Natural killer cell (primary cell): ENCODE measurements around the gene CACUL1. TPM values are rescaled to one million over a fixed set of nuclear protein-coding genes. Genes with fewer than 3 reads are reported as not detected.

Experiments used
- ATAC-seq, 3 donors: fragments of 150-1000 bp in 2 of 3; fragments of 200-7000 bp in 1 of 3; cut with Tn5 transposase; 1 replicate in 1 of 3; 2 replicates in 2 of 3; pipeline ENCODE4 v1.10.0; 2021; ENCODE audit warnings: mild to moderate bottlenecking in 2 of 3, moderate library complexity in 2 of 3
- DNase-seq, 2 donors: peaks; one replicate each; pipeline versions ENCODE4 v3.0.0 to v3.0.0-alpha.2; 2013 to 2021; ENCODE audit warnings: mixed read lengths in 1 of 2
- H3K27ac ChIP-seq: one replicate; pipeline ENCODE4 v1.5.1; 2013; ENCODE audit warnings: mild to moderate bottlenecking, low read length
- H3K27me3 ChIP-seq: one replicate; pipeline ENCODE4 v1.6.1; 2013; ENCODE audit warnings: low read length; ENCODE audit not compliant: control insufficient read depth, insufficient read depth
- H3K36me3 ChIP-seq: one replicate; pipeline ENCODE4 v1.6.1; 2013; ENCODE audit warnings: low read length; ENCODE audit not compliant: control insufficient read depth, insufficient read depth
- H3K4me1 ChIP-seq: one replicate; pipeline ENCODE4 v1.6.1; 2013; ENCODE audit warnings: low read length; ENCODE audit not compliant: control insufficient read depth, insufficient read depth
- H3K4me3 ChIP-seq: one replicate; pipeline ENCODE4 v1.5.1; 2013; ENCODE audit warnings: low read length
- H3K9me3 ChIP-seq: one replicate; pipeline ENCODE4 v1.6.1; 2013; ENCODE audit warnings: low read length; ENCODE audit not compliant: control insufficient read depth, insufficient read depth
- H3K27ac Mint-ChIP-seq, 2 donors: one replicate each; pipeline ENCODE4 v1.8.0; 2022; ENCODE audit warnings: mild to moderate bottlenecking in 2 of 2, mixed read lengths in 2 of 2, moderate library complexity in 1 of 2
- H3K27me3 Mint-ChIP-seq, 2 donors: one replicate each; pipeline ENCODE4 v1.8.0; 2022; ENCODE audit warnings: low read depth in 2 of 2, mixed read lengths in 2 of 2
- H3K36me3 Mint-ChIP-seq: one replicate; pipeline ENCODE4 v1.8.0; 2022; ENCODE audit warnings: mixed read lengths
- H3K4me1 Mint-ChIP-seq, 2 donors: one replicate each; pipeline ENCODE4 v1.8.0; 2022; ENCODE audit warnings: mixed read lengths in 2 of 2
- H3K4me3 Mint-ChIP-seq: one replicate; pipeline ENCODE4 v1.8.0; 2022; ENCODE audit warnings: mild to moderate bottlenecking, moderate library complexity, mixed read lengths
- H3K9me3 Mint-ChIP-seq, 2 donors: one replicate each; pipeline ENCODE4 v1.8.0; 2022; ENCODE audit warnings: mixed read lengths in 2 of 2
- CTCF ChIP-seq: fragments of 200-600 bp; IDR thresholded peaks from one replicate; pipeline ENCODE4 v1.8.0; 2022; ENCODE audit warnings: antibody characterized with exemption
- WGBS: methylation state at CpG from one replicate; pipeline ENCODE4 v1.1.7; 2013; ENCODE audit warnings: missing lambda C conversion rate; ENCODE audit not compliant: insufficient coverage; 5-methylcytosine and 5-hydroxymethylcytosine counted together
- intact Hi-C: fragments of 100-400 bp; cut with micrococcal nuclease; formaldehyde crosslinking; loops from one replicate; pipeline ENCODE4 v1.14.2; 2022
- total RNA-seq, 4 donors: library from RNA; stranded (reverse); fragments of 120-200 nt in 1 of 4; gene quantifications; one replicate each; pipeline versions ENCODE4 v1.2.3 to v1.2.4, GENCODE V29; 2013 to 2022

Gene CACUL1
- total RNA-seq, 3 donors from 2014 or later (not counting 1 experiment from before 2014, with no cell fraction given), result 45.4 to 65.9 (median 47.6) TPM

- no peaks in the 10 kb centered on the region for H3K36me3 Mint-ChIP-seq
- H3K27me3 ChIP-seq, result no peaks in the 10 kb centered on the region
- peaks cover 14 to 27% of the 10 kb centered on the region in 2 donors for H3K27me3 Mint-ChIP-seq
- WGBS, result 84% methylated on average over 2 of the region's 2 CpGs
- no peak overlapping the region for H3K27ac Mint-ChIP-seq
- H3K27ac ChIP-seq, result no peak overlapping the region
- no peak overlapping the region for H3K4me3 Mint-ChIP-seq
- no peak for TF ChIP-seq CTCF
- H3K9me3 ChIP-seq, result no peaks in the 10 kb centered on the region
- ATAC-seq (no peak), DNase-seq (no peak)
- no peak overlapping the region for H3K4me3 ChIP-seq
- no peaks in the 10 kb centered on the region for H3K36me3 ChIP-seq
- H3K4me1 ChIP-seq, result no peaks in the 10 kb centered on the region
- H3K4me1 Mint-ChIP-seq, result no peaks in the 10 kb centered on the region
- no peaks in the 10 kb centered on the region for H3K9me3 Mint-ChIP-seq
- intact Hi-C loops, result no loop called here
Observed at GRCh38 chr10:118642228-118642627, 112.5 kb downstream of the CACUL1 start.

GRCh38 chr10:118638680-118639079, 116.1 kb downstream of the CACUL1 start:
- Mint-ChIP-seq H3K4me1 (no peaks in the 10 kb centered on the region), H3K9me3 (no peaks in the 10 kb centered on the region), H3K27me3 (peaks cover 13 to 40% of the 10 kb centered on the region in 2 donors), H3K27ac (no peak overlapping the region), H3K36me3 (no peaks in the 10 kb centered on the region), H3K4me3 (no peak overlapping the region)
- Histone ChIP-seq H3K4me3 (no peak overlapping the region), H3K36me3 (no peaks in the 10 kb centered on the region), H3K4me1 (no peaks in the 10 kb centered on the region), H3K27me3 (no peaks in the 10 kb centered on the region), H3K9me3 (no peaks in the 10 kb centered on the region), H3K27ac (no peak overlapping the region)
- intact Hi-C loops, result no loop called here
- DNase-seq (no peak), ATAC-seq (no peak)
- 82% methylated on average over 9 of the region's 9 CpGs for WGBS
- no peak for TF ChIP-seq CTCF

- ATAC-seq, result no peak
- no peak for DNase-seq
- H3K4me1 ChIP-seq, result no peaks in the 10 kb centered on the region
- H3K27ac ChIP-seq, result no peak overlapping the region
- no peaks in the 10 kb centered on the region for H3K36me3 ChIP-seq
- Mint-ChIP-seq H3K4me3 (no peak overlapping the region), H3K27ac (no peak overlapping the region), H3K27me3 (peaks cover 17 to 39% of the 10 kb centered on the region in 2 donors), H3K9me3 (no peaks in the 10 kb centered on the region), H3K36me3 (no peaks in the 10 kb centered on the region), H3K4me1 (no peaks in the 10 kb centered on the region)
- intact Hi-C loops, result no loop called here
- WGBS, result 92% methylated on average over 4 of the region's 4 CpGs
- H3K4me3 ChIP-seq, result no peak overlapping the region
- H3K27me3 ChIP-seq, result no peaks in the 10 kb centered on the region
- H3K9me3 ChIP-seq, result no peaks in the 10 kb centered on the region
- no peak for TF ChIP-seq CTCF
Observed at GRCh38 chr10:118635674-118636402, 118.9 kb downstream of the CACUL1 start.

GRCh38 chr10:118633786-118634185, 121.0 kb downstream of the CACUL1 start:
- H3K27me3 Mint-ChIP-seq, result peaks cover 21 to 46% of the 10 kb centered on the region in 2 donors
- Histone ChIP-seq H3K27ac (no peak overlapping the region), H3K36me3 (no peaks in the 10 kb centered on the region), H3K9me3 (no peaks in the 10 kb centered on the region), H3K27me3 (no peaks in the 10 kb centered on the region), H3K4me1 (no peaks in the 10 kb centered on the region), H3K4me3 (no peak overlapping the region)
- H3K4me3 Mint-ChIP-seq, result no peak overlapping the region
- WGBS, result 70% methylated on average over 7 of the region's 7 CpGs
- ATAC-seq (no peak), DNase-seq (no peak)
- no peak overlapping the region for H3K27ac Mint-ChIP-seq
- H3K4me1 Mint-ChIP-seq, result no peaks in the 10 kb centered on the region
- no peak for TF ChIP-seq CTCF
- H3K36me3 Mint-ChIP-seq, result no peaks in the 10 kb centered on the region
- H3K9me3 Mint-ChIP-seq, result no peaks in the 10 kb centered on the region
- intact Hi-C loops, result no loop called here
